ENCODE measurements around the gene ERP27.

DNA sequence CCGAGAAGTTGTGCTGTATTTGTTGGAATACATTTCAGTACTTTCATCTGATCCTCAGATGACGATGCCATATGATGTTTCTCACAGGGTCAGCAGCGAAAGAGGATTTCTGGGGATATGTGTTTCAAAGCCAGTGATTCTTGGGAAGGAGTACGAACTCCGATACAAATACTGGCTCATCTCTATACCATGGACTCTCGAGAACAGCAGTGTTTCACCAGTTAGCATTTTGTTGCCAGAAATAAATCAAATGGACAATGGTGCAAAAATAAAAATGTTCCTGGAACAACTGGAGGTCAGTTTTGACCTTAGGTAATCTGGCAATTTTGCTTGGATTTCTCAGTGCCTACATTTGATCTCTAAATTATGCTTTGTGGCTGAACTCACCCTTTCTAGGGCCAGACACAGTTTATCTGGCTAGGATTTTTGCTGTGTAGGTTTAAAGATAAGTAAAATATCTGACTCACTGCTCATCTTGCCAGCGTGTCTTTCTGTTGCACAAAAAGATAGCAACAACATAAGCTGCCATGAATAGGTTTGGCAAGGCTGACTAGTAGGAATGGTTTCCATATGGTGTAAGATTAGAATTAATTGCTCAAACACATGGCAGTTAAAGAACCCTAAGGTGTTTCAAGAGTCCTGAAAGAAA, 41.7 kb downstream of the ERP27 start:
- TF ChIP-seq, protein P1, sequence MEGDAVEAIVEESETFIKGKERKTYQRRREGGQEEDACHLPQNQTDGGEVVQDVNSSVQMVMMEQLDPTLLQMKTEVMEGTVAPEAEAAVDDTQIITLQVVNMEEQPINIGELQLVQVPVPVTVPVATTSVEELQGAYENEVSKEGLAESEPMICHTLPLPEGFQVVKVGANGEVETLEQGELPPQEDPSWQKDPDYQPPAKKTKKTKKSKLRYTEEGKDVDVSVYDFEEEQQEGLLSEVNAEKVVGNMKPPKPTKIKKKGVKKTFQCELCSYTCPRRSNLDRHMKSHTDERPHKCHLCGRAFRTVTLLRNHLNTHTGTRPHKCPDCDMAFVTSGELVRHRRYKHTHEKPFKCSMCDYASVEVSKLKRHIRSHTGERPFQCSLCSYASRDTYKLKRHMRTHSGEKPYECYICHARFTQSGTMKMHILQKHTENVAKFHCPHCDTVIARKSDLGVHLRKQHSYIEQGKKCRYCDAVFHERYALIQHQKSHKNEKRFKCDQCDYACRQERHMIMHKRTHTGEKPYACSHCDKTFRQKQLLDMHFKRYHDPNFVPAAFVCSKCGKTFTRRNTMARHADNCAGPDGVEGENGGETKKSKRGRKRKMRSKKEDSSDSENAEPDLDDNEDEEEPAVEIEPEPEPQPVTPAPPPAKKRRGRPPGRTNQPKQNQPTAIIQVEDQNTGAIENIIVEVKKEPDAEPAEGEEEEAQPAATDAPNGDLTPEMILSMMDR (conservative IDR thresholded peaks at IDR 0.05 in 1 of 2, IDR thresholded peaks at IDR 0.05 in 1 of 2; ENCODE audit: low read depth in 1 of 2, low read length in 2 of 2), result no peak
- no peak for TF ChIP-seq EZH2 (IDR thresholded peaks at IDR 0.05; ENCODE audit: low read length, missing control alignments)

Data from fibroblast of lung (primary cell).